CD4-positive, alpha-beta memory T cell (primary cell): ENCODE measurements around the gene ARHGAP27. TPM values are rescaled to one million over a fixed set of nuclear protein-coding genes. Genes with fewer than 3 reads are reported as not detected.
"Not testable (repeated sequence)": the region's sequence is repeated elsewhere in the genome, so short reads cannot be mapped to it uniquely, and the experiment has no call there.

ENCODE experiments used
- CTCF ChIA-PET: fragments of 350-600 bp; sonication (Branson Sonifier 250); formaldehyde crosslinking; loops from one replicate; lab custom pipeline; 2021; ENCODE audit warnings: inconsistent platforms; ENCODE audit not compliant: partially characterized antibody; lab: Charles Lee
- POLR2A ChIA-PET: fragments of 350-600 bp; sonication (Branson Sonifier 250); formaldehyde crosslinking; loops from one replicate; lab custom pipeline; 2021; ENCODE audit not compliant: partially characterized antibody; lab: Charles Lee
- DNase-seq, 5 donors: peaks; one replicate each; pipeline versions ENCODE4 v3.0.0 to v3.0.0-alpha.2; 2020 to 2022; ENCODE audit warnings: mixed read lengths in 1 of 5
- H3K27ac ChIP-seq: one replicate; pipeline ENCODE4 v1.7.0; 2013; ENCODE audit warnings: low read depth, low read length
- H3K27me3 ChIP-seq: 2 replicates; pipeline ENCODE4 v1.7.0; 2013; ENCODE audit warnings: mild to moderate bottlenecking, low read length, moderate library complexity; ENCODE audit not compliant: insufficient read depth
- H3K36me3 ChIP-seq: 2 replicates; pipeline ENCODE4 v1.7.0; 2013; ENCODE audit warnings: mild to moderate bottlenecking, low read length, moderate library complexity; ENCODE audit not compliant: insufficient read depth
- H3K4me1 ChIP-seq: 2 replicates; pipeline ENCODE4 v1.7.0; 2013; ENCODE audit warnings: mild to moderate bottlenecking, low read length, moderate library complexity; ENCODE audit not compliant: insufficient read depth
- H3K4me3 ChIP-seq, 2 donors: one replicate each; pipeline ENCODE4 v1.7.0; 2013; ENCODE audit warnings: low read length in 2 of 2, mild to moderate bottlenecking in 1 of 2
- H3K9me3 ChIP-seq, 2 donors: one replicate each; pipeline ENCODE4 v1.7.0; 2013; ENCODE audit warnings: low read length in 2 of 2, control low read depth in 1 of 2; ENCODE audit not compliant: control insufficient read depth in 1 of 2
- H3K27ac Mint-ChIP-seq, 7 donors: one replicate each; pipeline ENCODE4 v1.8.0; 2020 to 2021; ENCODE audit warnings: mixed read lengths in 7 of 7, mild to moderate bottlenecking in 6 of 7, inconsistent platforms in 3 of 7, moderate library complexity in 3 of 7
- H3K27me3 Mint-ChIP-seq, 2 donors: one replicate each; pipeline ENCODE4 v1.8.0; 2020 to 2021; ENCODE audit warnings: mixed read lengths in 2 of 2
- H3K36me3 Mint-ChIP-seq, 2 donors: one replicate each; pipeline ENCODE4 v1.8.0; 2020 to 2021; ENCODE audit warnings: mixed read lengths in 2 of 2, inconsistent platforms in 1 of 2, mild to moderate bottlenecking in 1 of 2
- H3K4me1 Mint-ChIP-seq, 4 donors: one replicate each; pipeline ENCODE4 v1.8.0; 2020 to 2021; ENCODE audit warnings: mixed read lengths in 4 of 4, mild to moderate bottlenecking in 1 of 4
- H3K4me3 Mint-ChIP-seq, 8 donors: one replicate each; pipeline ENCODE4 v1.8.0; 2020 to 2021; ENCODE audit warnings: mixed read lengths in 8 of 8, mild to moderate bottlenecking in 7 of 8, moderate library complexity in 6 of 8, inconsistent platforms in 3 of 8
- H3K9me3 Mint-ChIP-seq, 8 donors: one replicate each; pipeline ENCODE4 v1.8.0; 2020 to 2021; ENCODE audit warnings: mixed read lengths in 8 of 8, mild to moderate bottlenecking in 5 of 8, inconsistent platforms in 3 of 8, moderate library complexity in 1 of 8
- intact Hi-C: fragments of 100-400 bp; cut with micrococcal nuclease; formaldehyde crosslinking; loops from one replicate; pipeline ENCODE4 v1.15.1; 2023
- polyA plus RNA-seq, 2 donors: library from polyadenylated mRNA; unstranded; fragments of 300-500 nt; fragmentation: Illumina TruSeq; gene quantifications; one replicate each; pipeline ENCODE4 v1.2.3, GENCODE V29; 2021
- total RNA-seq, 2 experiments: library from RNA; stranded (reverse); gene quantifications; one replicate each; pipeline ENCODE4 v1.2.3, GENCODE V29; 2021

The ARHGAP27 gene
- total and polyA plus RNA-seq, 4 experiments from 2014 or later = 23.0 to 113 (median 69.4) TPM

DNA sequence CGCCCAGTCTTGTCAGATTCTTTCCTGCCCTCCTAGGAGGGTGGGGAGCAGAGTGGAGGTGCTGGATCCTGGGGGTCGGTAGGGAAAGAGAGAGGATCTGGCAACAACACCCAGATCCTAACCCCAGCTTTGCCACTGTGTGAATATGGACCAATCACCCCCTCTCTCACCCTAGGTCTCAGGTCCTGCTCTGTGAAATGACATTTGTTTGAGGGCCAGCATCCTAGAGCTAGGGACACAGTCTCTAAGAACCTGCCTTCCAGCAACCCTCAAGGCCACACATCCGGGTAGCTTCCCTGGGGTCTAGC, 87.5 kb downstream of the ARHGAP27 start:
- no peaks in the 10 kb centered on the region for H3K9me3 ChIP-seq
- no peaks in the 10 kb centered on the region for H3K4me1 Mint-ChIP-seq

DNA sequence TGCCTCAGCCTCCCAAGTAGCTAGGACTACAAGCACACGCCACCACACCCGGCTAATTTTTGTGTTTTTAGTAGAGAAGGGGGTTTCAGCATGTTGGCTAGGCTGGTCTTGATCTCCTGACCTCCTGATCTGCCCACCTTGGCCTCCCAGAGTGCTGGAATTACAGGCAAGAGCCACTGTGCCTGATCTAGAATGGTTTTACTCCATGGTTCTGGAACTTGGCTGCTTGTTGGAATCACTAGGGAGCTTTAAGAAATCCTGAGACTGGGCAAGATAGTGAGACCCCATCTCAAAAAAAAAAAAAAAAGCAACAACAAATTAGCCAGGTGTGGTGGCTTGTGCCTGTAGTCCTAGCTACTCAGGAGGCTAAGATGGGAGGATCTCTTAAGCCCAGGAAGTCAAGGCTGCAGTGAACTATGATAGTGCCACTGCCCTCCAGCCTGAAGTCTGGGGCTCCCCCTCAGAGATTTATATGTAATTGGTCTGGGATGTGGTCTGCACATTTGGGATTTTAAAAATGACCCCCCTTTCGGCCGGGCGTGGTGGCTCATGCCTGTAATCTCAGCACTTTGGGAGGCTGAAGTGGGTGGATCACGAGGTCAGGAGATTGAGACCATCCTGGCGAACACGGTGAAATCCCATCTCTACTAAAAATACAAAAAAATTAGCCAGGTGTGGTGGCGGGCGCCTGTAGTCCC, 88.6 kb downstream of the ARHGAP27 start:
- intact Hi-C loops, CTCF ChIA-PET, H3K4me1 ChIP-seq, H3K27me3 ChIP-seq, H3K9me3 Mint-ChIP-seq, POLR2A ChIA-PET, H3K27ac Mint-ChIP-seq, H3K27me3 Mint-ChIP-seq, H3K9me3 ChIP-seq, H3K27ac ChIP-seq, H3K36me3 Mint-ChIP-seq, H3K4me1 Mint-ChIP-seq, H3K4me3 ChIP-seq, H3K4me3 Mint-ChIP-seq, DNase-seq, H3K36me3 ChIP-seq: not testable (repeated sequence)

More for the DNA sequence above, 87.5 kb downstream of the ARHGAP27 start:
- no peaks in the 10 kb centered on the region for H3K36me3 Mint-ChIP-seq
- Histone ChIP-seq H3K4me1 (no peaks in the 10 kb centered on the region), H3K36me3 (no peaks in the 10 kb centered on the region), H3K27me3 (no peaks in the 10 kb centered on the region), H3K27ac (no peak overlapping the region), H3K4me3 (no peak overlapping the region)
- no peak for DNase-seq
- ChIA-PET POLR2A (no interaction called here), CTCF (interaction anchor here (0.5 to 1.0 kb wide), 3 partner anchors 47 to 868 kb away, joined by 3 read pairs; no protein-coding TSS in a partner anchor)
- no peak overlapping the region for H3K4me3 Mint-ChIP-seq
- H3K27me3 Mint-ChIP-seq = no peaks in the 10 kb centered on the region
- H3K9me3 Mint-ChIP-seq = peaks cover 0 to 2% (median 0%) of the 10 kb centered on the region in 8 donors
- intact Hi-C loops = no loop called here
- no peak overlapping the region for H3K27ac Mint-ChIP-seq

Other genes starting within 250 kb of the ARHGAP27 start
- 100 to 1,000 TPM; 403 to 405 TPM for gene FMNL1, start 211.0 kb downstream of the ARHGAP27 start, total RNA-seq
- 10 to 100 TPM in 1 of 2 donors, 1 to 10 TPM in 1; 8.1 to 64.4 TPM for gene FMNL1, start 211.0 kb downstream of the ARHGAP27 start, polyA plus RNA-seq
- under 1 TPM; 0.22 to 0.41 TPM for gene SPATA32, start 170.8 kb downstream of the ARHGAP27 start, total RNA-seq
- under 1 TPM; 0.25 to 0.49 TPM for gene SPATA32, start 170.8 kb downstream of the ARHGAP27 start, polyA plus RNA-seq
- 10 to 100 TPM; 48.7 to 49.3 TPM for gene MAP3K14, start 115.8 kb downstream of the ARHGAP27 start, total RNA-seq
- 10 to 100 TPM in 1 of 2 donors, 1 to 10 TPM in 1; 2.3 to 14.5 TPM for gene MAP3K14, start 115.8 kb downstream of the ARHGAP27 start, polyA plus RNA-seq
- 10 to 100 TPM; 82.9 to 92.5 TPM for gene PLEKHM1, start 57.9 kb upstream of the ARHGAP27 start, total RNA-seq
- gene PLEKHM1, start 57.9 kb upstream of the ARHGAP27 start, polyA plus RNA-seq = 10 to 100 TPM in 1 of 2 donors, 1 to 10 TPM in 1; 6.8 to 18.8 TPM